HepG2 (cell line): Measurements from ENCODE around the gene STX10. TPM values are rescaled to one million over a fixed set of nuclear protein-coding genes. Genes with fewer than 3 reads are reported as not detected.
A peak's percentile ranks its signal among the peaks of the same experiment; 100 is the strongest.

Experiments used
- CBX1 ChIP-seq: IDR thresholded peaks from one replicate; pipeline ENCODE4 v1.6.1; 2016; ENCODE audit warnings: antibody characterized with exemption, low read depth
- HNF4G ChIP-seq, 2 experiments: sonication (generic) in 1 of 2; formaldehyde crosslinking in 1 of 2; IDR thresholded peaks; 2 replicates each; pipeline versions ENCODE4 v1.4.0 to v1.6.1; 2011 to 2020; ENCODE audit warnings: borderline replicate concordance in 2 of 2, low read depth in 2 of 2, mild to moderate bottlenecking in 2 of 2, low read length in 1 of 2, missing genetic modification reagents in 1 of 2, moderate library complexity in 1 of 2
- LCORL ChIP-seq, 2 experiments: fragments of 450-650 bp in 1 of 2; sonication (generic) in 1 of 2; formaldehyde crosslinking in 1 of 2; IDR thresholded peaks; 2 replicates each; pipeline versions ENCODE4 v1.5.0 to v1.6.1; 2017 to 2020; ENCODE audit warnings: antibody characterized with exemption in 1 of 2, missing genetic modification reagents in 1 of 2
- SAP130 ChIP-seq: IDR thresholded peaks from 2 replicates; pipeline ENCODE4 v1.6.1; 2016; ENCODE audit warnings: low read depth
- SNAPC4 ChIP-seq: sonication (generic); formaldehyde crosslinking; IDR thresholded peaks from 2 replicates; pipeline ENCODE4 v1.4.0; 2020; ENCODE audit warnings: mild to moderate bottlenecking, missing genetic modification reagents
- SP1 ChIP-seq, 2 experiments: fragments of 450-650 bp in 1 of 2; sonication (generic) in 1 of 2; formaldehyde crosslinking in 1 of 2; IDR thresholded peaks; 2 replicates each; pipeline versions ENCODE4 v1.4.0 to v1.6.1; 2016 to 2020; ENCODE audit warnings: missing genetic modification reagents in 1 of 2
- SP140L ChIP-seq: sonication (generic); formaldehyde crosslinking; IDR thresholded peaks from 2 replicates; pipeline ENCODE4 v1.4.0; 2020; ENCODE audit warnings: missing genetic modification reagents, borderline replicate concordance
- THAP11 ChIP-seq: IDR thresholded peaks from 2 replicates; pipeline ENCODE4 v1.6.1; 2016; ENCODE audit warnings: missing biosample characterization, missing genetic modification reagents
- THAP7 ChIP-seq: sonication (generic); formaldehyde crosslinking; IDR thresholded peaks from 2 replicates; pipeline ENCODE4 v1.8.1; 2023; ENCODE audit warnings: mild to moderate bottlenecking, missing genetic modification reagents
- TP53 ChIP-seq: sonication (generic); formaldehyde crosslinking; conservative IDR thresholded peaks from 2 replicates; pipeline ENCODE4 v1.4.0; 2020; ENCODE audit warnings: missing genetic modification reagents
- TRIM24 ChIP-seq: sonication (generic); formaldehyde crosslinking; IDR thresholded peaks from 2 replicates; pipeline ENCODE4 v1.8.0; 2022; ENCODE audit warnings: mild to moderate bottlenecking, missing genetic modification reagents
- ZNF121 ChIP-seq: sonication (generic); formaldehyde crosslinking; IDR thresholded peaks from 2 replicates; pipeline ENCODE4 v1.5.0; 2020; ENCODE audit warnings: mild to moderate bottlenecking, missing genetic modification reagents
- ZSCAN9 ChIP-seq: IDR thresholded peaks from 2 replicates; pipeline ENCODE4 v1.6.1; 2016; ENCODE audit warnings: borderline replicate concordance
- ZUFSP ChIP-seq: sonication (generic); formaldehyde crosslinking; IDR thresholded peaks from 2 replicates; pipeline ENCODE4 v1.9.0; 2021; ENCODE audit warnings: missing genetic modification reagents, mild to moderate bottlenecking, borderline replicate concordance
- polyA plus RNA-seq, 8 experiments: library from polyadenylated mRNA; depleted of rRNA in 3 of 8; stranded (reverse) in 7 of 8; unstranded in 1 of 8; fragments of >200 nt; fragmentation: Illumina TruSeq in 4 of 8; extraction: Trizol in 4 of 8; gene quantifications; 2 replicates each; pipeline versions ENCODE4 v1.2.1 to v1.2.3, GENCODE V29; 2011 to 2016; ENCODE audit warnings: low read depth in 4 of 8, missing spikeins in 1 of 8, mixed read lengths in 1 of 8; ENCODE audit not compliant: insufficient read depth in 1 of 8
- total RNA-seq, 5 experiments: library from RNA; depleted of rRNA; stranded (reverse); fragments of >200 nt; fragmentation: Illumina TruSeq; extraction: Trizol; gene quantifications; 2 replicates each; pipeline ENCODE4 v1.2.3, GENCODE V29; 2016; ENCODE audit warnings: low read depth in 1 of 5
- TF ChIP-seq, protein P1 (sequence below): sonication (generic); formaldehyde crosslinking; IDR thresholded peaks from 2 replicates; pipeline ENCODE4 v1.8.1; 2022; ENCODE audit warnings: mild to moderate bottlenecking, missing genetic modification reagents
- TF ChIP-seq, protein P2 (sequence below): sonication (generic); formaldehyde crosslinking; IDR thresholded peaks from 2 replicates; pipeline ENCODE4 v1.8.1; 2023; ENCODE audit warnings: missing genetic modification reagents, mild to moderate bottlenecking, borderline replicate concordance

Gene STX10
- total and polyA plus RNA-seq, 2 of the 13 experiments (the other 11 are each of a cell fraction or from before 2014, with no cell fraction given): 47.9 to 66.4 TPM

DNA sequence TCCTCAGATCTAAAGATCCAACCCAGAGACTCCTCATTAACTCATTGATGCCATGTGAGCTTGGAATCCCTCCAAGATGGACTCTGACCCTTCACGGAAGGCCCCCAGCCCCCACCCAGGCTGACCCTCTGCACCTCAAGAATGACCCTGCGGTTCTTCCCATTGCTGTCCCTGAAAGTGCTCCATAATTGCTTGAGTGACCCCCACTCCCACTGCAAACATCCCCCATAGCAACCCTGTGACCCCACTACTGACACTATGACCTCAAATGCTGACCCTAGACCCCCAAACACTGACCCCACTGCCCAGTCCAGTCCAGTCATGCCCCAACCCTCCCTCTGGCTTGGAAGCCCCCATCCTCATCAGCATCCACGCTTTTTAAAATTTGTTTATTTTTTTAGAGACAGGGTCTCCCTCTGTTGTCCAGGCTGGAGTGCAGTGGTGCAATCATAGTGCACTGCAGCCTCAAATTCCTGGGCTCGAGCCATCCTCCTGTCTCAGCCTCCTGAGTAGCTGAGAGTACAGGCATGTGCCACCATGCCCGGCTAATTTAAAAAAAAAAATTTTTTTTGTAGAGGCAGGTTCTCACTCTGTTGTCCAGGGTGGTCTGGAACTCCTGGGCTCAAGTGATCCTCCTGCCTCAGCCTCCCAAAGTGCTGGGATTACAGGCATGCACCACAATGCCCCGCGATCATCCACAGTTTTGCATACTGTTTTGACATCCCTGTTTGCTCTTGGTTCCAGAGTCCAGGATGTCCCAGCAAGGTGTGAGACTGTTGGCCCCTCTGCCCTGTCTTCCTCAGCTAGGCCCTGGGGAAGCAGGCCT, 48.4 kb downstream of the STX10 start (continued):
- TF ChIP-seq, protein P1, sequence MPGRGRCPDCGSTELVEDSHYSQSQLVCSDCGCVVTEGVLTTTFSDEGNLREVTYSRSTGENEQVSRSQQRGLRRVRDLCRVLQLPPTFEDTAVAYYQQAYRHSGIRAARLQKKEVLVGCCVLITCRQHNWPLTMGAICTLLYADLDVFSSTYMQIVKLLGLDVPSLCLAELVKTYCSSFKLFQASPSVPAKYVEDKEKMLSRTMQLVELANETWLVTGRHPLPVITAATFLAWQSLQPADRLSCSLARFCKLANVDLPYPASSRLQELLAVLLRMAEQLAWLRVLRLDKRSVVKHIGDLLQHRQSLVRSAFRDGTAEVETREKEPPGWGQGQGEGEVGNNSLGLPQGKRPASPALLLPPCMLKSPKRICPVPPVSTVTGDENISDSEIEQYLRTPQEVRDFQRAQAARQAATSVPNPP (CRISPR knock-in tag): 0 out of 2 replicates have a peak, but pooled peaks have one; percentile 12
- TF ChIP-seq HNF4G (IDR thresholded peaks at IDR 0.05; ENCODE audit: borderline replicate concordance, low read depth, low read length) (peak; percentile 53; the same call in 1 of the 2 replicates), HNF4G (CRISPR knock-in tag; IDR thresholded peaks at IDR 0.05; ENCODE audit: borderline replicate concordance, low read depth) (no peak), TRIM24 (no peak), SP1 (IDR thresholded peaks at IDR 0.05) (no peak), SP1 (CRISPR knock-in tag; IDR thresholded peaks at IDR 0.05) (peak; percentile 23; the same call in 1 of the 2 replicates), ZUFSP (CRISPR knock-in tag) (no peak), SAP130 (CRISPR knock-in tag) (peak; percentile 66; the same call in 1 of the 2 replicates), THAP7 (0 out of 2 replicates have a peak, but pooled peaks have one; percentile 29), TP53 (CRISPR knock-in tag) (no peak), LCORL (IDR thresholded peaks at IDR 0.05) (no peak), LCORL (CRISPR knock-in tag; IDR thresholded peaks at IDR 0.05) (peak; percentile 62; the same call in 1 of the 2 replicates), CBX1 (no peak), ZSCAN9 (CRISPR knock-in tag) (no peak), SP140L (CRISPR knock-in tag) (no peak), SNAPC4 (CRISPR knock-in tag) (peak; percentile 99), ZNF121 (0 out of 2 replicates have a peak, but pooled peaks have one; percentile 50), THAP11 (CRISPR knock-in tag) (peak; percentile 23; the same call in 1 of the 2 replicates)
- TF ChIP-seq, protein P2, sequence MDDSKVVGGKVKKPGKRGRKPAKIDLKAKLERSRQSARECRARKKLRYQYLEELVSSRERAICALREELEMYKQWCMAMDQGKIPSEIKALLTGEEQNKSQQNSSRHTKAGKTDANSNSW: no peak
